Stomach smooth muscle (tissue), 2 donors: ENCODE results near the gene RAPGEF1.
A peak's percentile ranks its signal among the peaks of the same experiment; 100 is the strongest.
"Not testable (repeated sequence)": the region's sequence is repeated elsewhere in the genome, so short reads cannot be mapped to it uniquely, and the experiment has no call there.

Experiments used
- H3K27ac ChIP-seq: one replicate; pipeline ENCODE4 v1.7.0; 2013; ENCODE audit warnings: mild to moderate bottlenecking, low read length, inconsistent platforms
- H3K27me3 ChIP-seq, 2 donors: one replicate each; pipeline ENCODE4 v1.7.0; 2013; ENCODE audit warnings: low read length in 2 of 2; ENCODE audit not compliant: insufficient read depth in 2 of 2, control insufficient read depth in 1 of 2
- H3K36me3 ChIP-seq, 2 donors: one replicate each; pipeline ENCODE4 v1.7.0; 2013; ENCODE audit warnings: low read length in 2 of 2; ENCODE audit not compliant: control insufficient read depth in 2 of 2, insufficient read depth in 2 of 2
- H3K4me1 ChIP-seq: one replicate; pipeline ENCODE4 v1.7.0; 2013; ENCODE audit warnings: low read length; ENCODE audit not compliant: control insufficient read depth, insufficient read depth
- H3K4me3 ChIP-seq, 2 donors: one replicate each; pipeline ENCODE4 v1.7.0; 2013; ENCODE audit warnings: low read length in 2 of 2
- H3K9ac ChIP-seq, 2 donors: one replicate each; pipeline ENCODE4 v1.7.0; 2013; ENCODE audit warnings: low read length in 2 of 2, mild to moderate bottlenecking in 1 of 2
- H3K9me3 ChIP-seq, 2 donors: one replicate each; pipeline ENCODE4 v1.7.0; 2013; ENCODE audit warnings: low read length in 2 of 2; ENCODE audit not compliant: control insufficient read depth in 2 of 2
- donor health status: healthy.
- donor health status: Pancreatic carcinoma.

The RAPGEF1 gene

GRCh38 chr9:131771646-131772045 lies 31.8 kb upstream of the RAPGEF1 start:
- Histone ChIP-seq H3K27me3 (peaks cover 2 to 15% of the 10 kb centered on the region in 2 donors), H3K27ac (no peak overlapping the region), H3K9me3 (no peaks in the 10 kb centered on the region), H3K36me3 (no peaks in the 10 kb centered on the region), H3K9ac (no peak overlapping the region), H3K4me1 (no peaks in the 10 kb centered on the region), H3K4me3 (no peak overlapping the region)

GRCh38 chr9:131769361-131769760 lies 29.5 kb upstream of the RAPGEF1 start:
- no peak overlapping the region for H3K27ac ChIP-seq
- peaks cover 2 to 17% of the 10 kb centered on the region in 2 donors for H3K27me3 ChIP-seq

DNA sequence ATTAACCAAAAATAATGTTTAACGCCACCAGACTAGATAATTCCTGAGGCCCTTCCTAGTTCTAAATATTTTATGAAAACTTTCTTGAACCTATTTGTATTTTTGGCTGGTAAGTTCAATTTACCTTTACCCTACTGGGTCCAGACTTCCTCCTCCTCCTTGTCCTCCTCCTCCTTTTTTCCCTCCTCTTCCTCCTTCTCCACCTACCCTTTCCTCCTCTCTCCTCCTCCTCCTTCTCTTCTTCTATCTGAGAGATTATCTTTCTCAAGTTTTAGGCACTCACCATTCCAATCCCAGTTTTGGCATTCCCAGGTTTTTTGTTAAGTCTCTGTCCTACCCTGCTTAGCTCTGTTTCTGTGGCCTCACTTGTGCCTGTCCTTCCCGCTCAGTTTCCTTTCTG lies 24.7 kb upstream of the RAPGEF1 start:
- no peaks in the 10 kb centered on the region for H3K36me3 ChIP-seq
- no peak overlapping the region for H3K27ac ChIP-seq
- H3K9me3 ChIP-seq = no peaks in the 10 kb centered on the region
- no peak overlapping the region for H3K9ac ChIP-seq
- H3K27me3 ChIP-seq = peaks cover 0 to 8% of the 10 kb centered on the region in 2 donors
- H3K4me3 ChIP-seq = no peak overlapping the region
- peaks cover 6% of the 10 kb centered on the region for H3K4me1 ChIP-seq

More at GRCh38 chr9:131769361-131769760, 29.5 kb upstream of the RAPGEF1 start:
- no peaks in the 10 kb centered on the region for H3K36me3 ChIP-seq
- no peaks in the 10 kb centered on the region for H3K4me1 ChIP-seq
- no peak overlapping the region for H3K9ac ChIP-seq
- H3K9me3 ChIP-seq = no peaks in the 10 kb centered on the region
- no peak overlapping the region for H3K4me3 ChIP-seq

GRCh38 chr9:131762356-131762932 lies 22.6 kb upstream of the RAPGEF1 start:
- Histone ChIP-seq H3K27me3 (peaks cover 0 to 8% of the 10 kb centered on the region in 2 donors), H3K9me3 (no peaks in the 10 kb centered on the region), H3K4me3 (peak overlapping the region in 1 of 2 donors; percentile 22), H3K36me3 (no peaks in the 10 kb centered on the region), H3K9ac (no peak overlapping the region), H3K4me1 (peaks cover 6% of the 10 kb centered on the region), H3K27ac (no peak overlapping the region)

GRCh38 chr9:131759017-131759647 lies 19.3 kb upstream of the RAPGEF1 start:
- H3K9ac ChIP-seq = no peak overlapping the region

DNA sequence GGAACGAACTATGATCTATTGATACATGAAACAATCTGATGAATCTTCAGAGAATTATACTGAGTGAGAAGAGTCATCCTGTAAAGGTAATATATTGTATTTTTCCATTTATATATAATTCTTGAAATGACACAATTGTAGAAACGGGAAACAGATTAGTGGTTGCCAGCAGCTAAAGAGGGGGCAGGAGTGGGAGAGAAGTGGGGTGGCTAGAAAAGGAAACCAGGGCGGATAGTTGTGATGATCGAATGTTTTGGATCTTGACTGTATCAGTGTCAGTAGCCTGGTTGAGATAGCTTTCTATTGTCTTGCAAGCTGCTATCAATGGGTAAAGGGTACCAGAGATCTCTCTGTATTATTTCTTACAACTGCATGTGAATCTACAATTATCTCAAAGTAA lies 17.7 kb upstream of the RAPGEF1 start:
- no peak overlapping the region for H3K27ac ChIP-seq
- H3K27me3 ChIP-seq = peaks cover 11 to 14% of the 10 kb centered on the region in 2 donors
- no peak overlapping the region for H3K9ac ChIP-seq
- H3K9me3 ChIP-seq = no peaks in the 10 kb centered on the region
- H3K4me1 ChIP-seq = peaks cover 4% of the 10 kb centered on the region
- no peaks in the 10 kb centered on the region for H3K36me3 ChIP-seq
- H3K4me3 ChIP-seq = no peak overlapping the region

More at GRCh38 chr9:131759017-131759647, 19.3 kb upstream of the RAPGEF1 start:
- Histone ChIP-seq H3K9me3 (no peaks in the 10 kb centered on the region), H3K27me3 (peaks cover 12 to 14% of the 10 kb centered on the region in 2 donors), H3K27ac (no peak overlapping the region), H3K4me1 (peaks cover 6% of the 10 kb centered on the region), H3K4me3 (no peak overlapping the region), H3K36me3 (no peaks in the 10 kb centered on the region)

DNA sequence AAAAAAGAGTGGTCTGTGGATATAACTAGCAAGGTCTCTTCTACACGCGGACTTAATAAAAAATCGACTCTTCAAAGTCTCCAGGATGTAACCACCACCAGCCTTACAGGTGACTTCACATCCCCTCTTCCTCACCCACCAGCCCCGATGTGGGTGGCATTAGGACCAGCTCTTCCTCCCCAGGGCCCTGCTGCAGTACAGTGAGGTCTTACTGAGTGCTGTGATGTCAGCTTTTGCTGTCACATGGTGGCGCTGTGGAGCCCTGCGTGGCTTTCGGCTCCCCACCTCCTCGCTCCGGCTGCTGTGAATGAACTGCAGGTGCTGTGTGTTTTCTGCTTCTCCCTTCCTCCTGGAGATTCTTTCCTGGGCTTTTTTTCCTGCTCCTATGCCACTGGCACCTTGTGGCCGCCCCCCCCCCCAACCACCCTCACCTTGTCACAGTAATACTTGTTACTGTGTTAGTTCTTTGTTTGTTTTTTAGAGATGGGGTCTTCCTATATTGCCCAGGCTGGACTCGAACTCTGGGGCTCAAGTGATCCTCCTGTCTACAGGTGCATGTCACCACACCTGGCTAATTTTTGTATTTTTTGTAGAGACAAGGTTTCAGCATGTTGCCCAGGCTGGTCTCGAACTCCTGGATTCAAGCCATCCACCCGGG lies 15.8 kb upstream of the RAPGEF1 start:
- H3K27ac ChIP-seq = no peak overlapping the region
- H3K9ac ChIP-seq = no peak overlapping the region
- H3K36me3 ChIP-seq = no peaks in the 10 kb centered on the region
- no peaks in the 10 kb centered on the region for H3K4me1 ChIP-seq
- H3K9me3 ChIP-seq = no peaks in the 10 kb centered on the region
- H3K4me3 ChIP-seq = no peak overlapping the region
- peaks cover 9 to 14% of the 10 kb centered on the region in 2 donors for H3K27me3 ChIP-seq

- H3K4me3 ChIP-seq = no peak overlapping the region
- peaks cover 9 to 14% of the 10 kb centered on the region in 2 donors for H3K27me3 ChIP-seq
- no peak overlapping the region for H3K27ac ChIP-seq
- no peaks in the 10 kb centered on the region for H3K36me3 ChIP-seq
- no peak overlapping the region for H3K9ac ChIP-seq
- no peaks in the 10 kb centered on the region for H3K4me1 ChIP-seq
- no peaks in the 10 kb centered on the region for H3K9me3 ChIP-seq
These were observed 15.0 kb upstream of the RAPGEF1 start for GRCh38 chr9:131754846-131755245.

DNA sequence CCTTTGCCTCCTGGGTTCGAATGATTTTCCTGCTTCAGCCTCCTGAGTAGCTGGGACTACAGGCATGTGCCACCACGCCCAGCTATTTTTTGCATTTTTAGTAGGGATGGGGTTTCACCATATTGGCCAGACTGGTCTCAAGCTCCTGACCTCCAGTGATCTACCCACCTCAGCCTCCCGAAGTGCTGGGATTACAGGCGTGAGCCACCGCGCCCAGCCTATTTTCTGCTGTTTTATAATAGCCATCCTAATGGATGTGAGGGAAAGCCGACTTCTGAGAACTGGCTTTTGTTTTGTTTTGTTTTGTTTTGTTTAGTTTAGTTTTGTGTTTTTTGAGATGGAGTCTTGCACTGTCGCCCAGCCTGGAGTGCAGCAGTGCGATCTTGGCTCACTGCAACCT lies 13.9 kb upstream of the RAPGEF1 start:
- not testable (repeated sequence) for H3K4me1 ChIP-seq, H3K4me3 ChIP-seq, H3K9me3 ChIP-seq, H3K36me3 ChIP-seq, H3K9ac ChIP-seq, H3K27ac ChIP-seq
- H3K27me3 ChIP-seq = peaks cover 9 to 14% of the 10 kb centered on the region in 2 donors

DNA sequence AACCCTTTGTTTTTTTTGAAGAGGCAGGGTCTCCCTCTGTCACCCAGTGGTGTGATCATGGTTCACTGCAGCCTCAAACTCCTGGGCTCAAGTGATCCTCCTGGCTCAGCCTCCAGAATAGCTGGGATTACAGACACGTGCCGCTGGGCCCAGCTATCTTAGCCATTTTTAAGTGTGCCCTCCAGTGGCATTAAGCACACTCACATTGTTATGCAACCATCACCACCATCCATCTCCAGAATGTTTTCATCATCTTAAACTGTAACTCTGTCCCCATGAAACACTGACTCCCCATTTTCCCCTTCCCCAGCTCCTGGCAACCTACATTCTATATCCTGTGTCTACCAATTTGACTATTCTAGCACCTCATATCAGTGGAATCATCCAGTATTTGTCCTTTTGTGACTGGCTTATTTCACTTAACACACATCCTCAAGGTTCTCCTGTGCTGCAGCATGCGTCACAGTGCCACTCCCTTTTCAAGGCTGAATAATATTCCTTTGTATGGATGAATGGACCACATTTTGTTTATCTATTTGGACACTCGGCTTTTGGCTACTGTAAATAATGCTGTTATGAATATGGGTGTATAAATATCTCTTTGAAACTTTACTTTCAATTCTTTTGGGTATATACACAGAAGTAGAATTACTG lies 12.5 kb upstream of the RAPGEF1 start:
- Histone ChIP-seq H3K4me1 (peaks cover under 1% of the 10 kb centered on the region), H3K9me3 (no peaks in the 10 kb centered on the region), H3K27ac (no peak overlapping the region), H3K9ac (no peak overlapping the region), H3K4me3 (no peak overlapping the region), H3K36me3 (no peaks in the 10 kb centered on the region), H3K27me3 (peaks cover 9 to 14% of the 10 kb centered on the region in 2 donors)
